ENCODE data around the gene PTPRN2.
"Not testable (repeated sequence)": the region's sequence is repeated elsewhere in the genome, so short reads cannot be mapped to it uniquely, and the experiment has no call there.

PTPRN2 gene

GRCh38 chr7:158361326-158361946, 226.2 kb downstream of the PTPRN2 start:
- no peak for DNase-seq

- no peak for DNase-seq
Observed at GRCh38 chr7:158358926-158359645, 228.5 kb downstream of the PTPRN2 start.

- DNase-seq: no peak
Observed at GRCh38 chr7:158357898-158358821, 229.5 kb downstream of the PTPRN2 start.

GRCh38 chr7:158357106-158357897, 230.3 kb downstream of the PTPRN2 start:
- DNase-seq: no peak

- no peak for DNase-seq
Observed at GRCh38 chr7:158356454-158356853, 231.2 kb downstream of the PTPRN2 start.

GRCh38 chr7:158355456-158356065, 232.1 kb downstream of the PTPRN2 start:
- no peak for DNase-seq

GRCh38 chr7:158354861-158355260, 232.8 kb downstream of the PTPRN2 start:
- no peak for DNase-seq

- no peak for DNase-seq
Observed at GRCh38 chr7:158353606-158354570, 233.7 kb downstream of the PTPRN2 start.

- not testable (repeated sequence) for DNase-seq
Observed at GRCh38 chr7:158351899-158352729, 235.5 kb downstream of the PTPRN2 start.

- DNase-seq: no peak
Observed at GRCh38 chr7:158351481-158351880, 236.1 kb downstream of the PTPRN2 start.

GRCh38 chr7:158351051-158351450, 236.6 kb downstream of the PTPRN2 start:
- no peak for DNase-seq

GRCh38 chr7:158350166-158350900, 237.3 kb downstream of the PTPRN2 start:
- DNase-seq: no peak

- no peak for DNase-seq
Observed at GRCh38 chr7:158348446-158348845, 239.2 kb downstream of the PTPRN2 start.

GRCh38 chr7:158348039-158348438, 239.6 kb downstream of the PTPRN2 start:
- not testable (repeated sequence) for DNase-seq

- DNase-seq: no peak
Observed at GRCh38 chr7:158345731-158346130, 241.9 kb downstream of the PTPRN2 start.

- DNase-seq: no peak
Observed at GRCh38 chr7:158344706-158345300, 242.8 kb downstream of the PTPRN2 start.

- no peak for DNase-seq
Observed at GRCh38 chr7:158343936-158344455, 243.6 kb downstream of the PTPRN2 start.

GRCh38 chr7:158343526-158343925, 244.1 kb downstream of the PTPRN2 start:
- DNase-seq: no peak

- not testable (repeated sequence) for DNase-seq
Observed at GRCh38 chr7:158341097-158341496, 246.5 kb downstream of the PTPRN2 start.
